HTR-8/SVneo (cell line): ENCODE data around the gene FBXL14.
"Not testable (repeated sequence)": the region's sequence is repeated elsewhere in the genome, so short reads cannot be mapped to it uniquely, and the experiment has no call there.

Source experiments
- DNase-seq: peaks from one replicate; pipeline ENCODE4 v3.0.0; 2011; ENCODE audit warnings: low spot score, mixed read lengths; ENCODE audit not compliant: insufficient read length
- FAIRE-seq: peaks from 2 replicates; lab custom pipeline; 2011; peaks lifted over from hg19 to GRCh38; lab: Jason Lieb, UNC

Gene FBXL14

DNA sequence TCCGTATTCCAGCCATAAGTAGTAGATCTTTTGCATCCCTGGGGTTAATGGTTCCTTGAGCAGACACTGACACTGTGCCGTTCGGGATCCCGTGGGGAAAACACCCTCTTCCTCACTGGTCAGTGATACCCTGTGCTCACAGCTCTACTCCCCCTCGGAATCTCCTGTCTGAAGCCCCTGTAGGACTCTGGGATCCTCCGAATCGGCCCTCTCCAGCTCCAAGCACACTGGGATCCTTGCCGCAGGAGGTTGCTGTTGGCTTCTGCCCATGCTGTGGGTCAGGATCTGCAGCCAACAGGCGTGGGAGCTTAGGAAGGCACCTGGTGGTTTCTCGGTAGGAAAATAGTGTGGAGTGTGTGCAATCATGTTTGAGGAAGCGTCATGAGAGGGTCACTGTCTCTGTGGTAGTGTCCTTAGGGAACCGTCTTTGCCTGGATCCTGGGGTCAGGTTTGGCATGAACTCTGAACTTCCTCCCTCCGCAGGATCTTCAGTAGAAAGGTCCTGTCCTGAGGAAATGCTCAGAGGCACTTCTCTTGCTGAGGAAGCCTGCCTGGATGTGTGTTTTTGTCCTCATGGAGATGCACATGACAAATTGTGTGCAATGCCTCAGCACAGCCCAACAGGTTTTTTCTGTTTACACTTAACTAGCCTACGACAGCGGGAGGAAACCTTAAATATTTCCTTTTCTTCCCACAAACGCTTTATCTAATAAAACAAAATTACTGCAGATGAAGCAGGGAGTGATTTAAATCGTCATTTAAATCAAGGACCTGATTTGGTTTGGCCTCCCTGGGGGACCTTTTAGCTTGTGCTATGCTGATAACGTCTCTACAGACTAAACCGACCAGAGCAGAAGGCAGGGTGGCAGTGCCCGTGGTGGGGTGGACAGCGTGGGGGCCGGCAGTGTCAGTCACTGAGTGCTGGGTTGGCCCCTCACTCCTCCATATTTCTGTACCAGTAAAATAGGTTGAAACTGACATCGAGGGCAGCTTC lies 18.7 kb downstream of the FBXL14 start:
- DNase-seq (no peak), FAIRE-seq (peak; percentile 9)

DNA sequence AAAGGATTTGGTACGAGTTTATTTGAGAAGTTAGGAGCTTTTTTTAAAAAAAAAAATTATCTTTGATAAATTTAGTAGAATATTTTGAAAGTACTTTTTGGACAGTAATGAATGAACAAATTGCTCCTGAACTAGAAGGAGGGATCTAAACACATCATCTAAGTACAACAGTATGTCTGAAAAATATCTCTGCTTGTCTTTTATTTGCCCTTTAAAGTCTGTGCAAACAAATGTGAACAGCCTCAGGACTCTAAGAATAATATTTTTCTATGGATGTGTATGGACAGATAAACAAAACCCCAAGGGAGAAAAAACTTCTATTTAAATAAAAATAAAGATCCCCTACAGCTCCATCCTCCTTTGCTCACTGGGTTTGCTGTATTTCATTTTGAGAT lies 19.5 kb downstream of the FBXL14 start:
- DNase-seq (no peak), FAIRE-seq (no peak)

DNA sequence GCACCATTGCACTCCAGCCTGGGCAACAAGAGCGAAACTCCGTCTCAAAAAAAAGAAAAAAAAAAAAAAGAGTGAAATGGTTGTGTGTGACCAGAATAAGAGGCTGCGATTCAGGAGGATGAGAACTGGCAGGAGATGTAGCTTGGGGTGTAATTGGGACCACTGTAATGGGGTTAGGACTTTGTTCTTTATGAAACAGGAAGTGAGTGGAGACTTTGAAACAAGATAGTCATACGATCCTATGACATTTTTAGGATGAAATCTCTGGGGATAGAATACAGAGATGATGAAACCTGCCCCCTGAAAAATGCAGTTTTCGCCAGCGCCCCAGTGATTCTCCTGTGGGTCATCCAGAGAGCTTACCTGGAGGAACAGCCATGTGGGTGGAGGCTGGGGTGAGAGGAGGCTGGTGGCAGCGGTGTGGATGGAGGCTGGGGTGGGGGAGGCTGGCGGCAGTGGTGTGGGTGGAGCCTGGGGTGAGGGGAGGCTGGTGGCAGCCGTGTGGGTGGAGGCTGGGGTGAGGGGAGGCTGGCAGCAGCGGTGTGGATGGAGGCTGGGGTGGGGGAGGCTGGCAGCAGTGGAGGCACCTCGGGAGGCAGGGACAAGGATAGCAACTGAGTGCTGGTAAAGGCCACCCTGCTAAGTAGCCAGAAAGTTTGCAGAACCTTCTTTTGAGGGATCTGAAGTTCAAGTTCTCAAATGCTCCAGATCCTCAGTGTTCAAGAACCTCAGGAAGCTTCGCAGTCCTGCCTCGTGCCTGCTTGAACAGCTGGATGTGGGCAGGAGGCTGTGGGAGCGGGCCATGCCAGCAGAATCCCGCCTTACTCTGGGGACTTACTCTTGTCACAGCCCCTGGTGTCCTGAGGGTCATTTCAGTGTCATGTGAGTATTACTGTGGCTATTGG lies 20.2 kb downstream of the FBXL14 start:
- DNase-seq = no peak
- FAIRE-seq = peak; percentile 100

DNA sequence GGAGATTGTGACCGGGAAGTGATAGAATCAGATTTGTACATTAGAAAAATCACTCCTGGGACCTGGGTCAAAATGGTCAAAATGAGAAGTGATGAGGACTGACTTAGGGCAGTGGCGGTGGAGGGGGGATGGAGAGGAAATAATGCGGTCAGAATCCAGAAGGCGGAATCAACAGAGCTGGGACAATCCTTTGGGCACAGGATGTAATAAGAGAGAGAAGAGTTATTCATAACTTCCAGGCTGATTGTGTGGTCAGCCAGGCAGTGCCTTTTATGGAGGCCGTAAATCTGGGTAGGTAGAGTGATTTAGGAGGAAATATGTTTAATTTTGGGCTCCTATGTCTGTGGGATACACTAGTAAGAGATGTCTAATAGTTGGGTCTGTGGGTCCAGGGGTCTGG lies 21.6 kb downstream of the FBXL14 start:
- FAIRE-seq (no peak), DNase-seq (no peak)

DNA sequence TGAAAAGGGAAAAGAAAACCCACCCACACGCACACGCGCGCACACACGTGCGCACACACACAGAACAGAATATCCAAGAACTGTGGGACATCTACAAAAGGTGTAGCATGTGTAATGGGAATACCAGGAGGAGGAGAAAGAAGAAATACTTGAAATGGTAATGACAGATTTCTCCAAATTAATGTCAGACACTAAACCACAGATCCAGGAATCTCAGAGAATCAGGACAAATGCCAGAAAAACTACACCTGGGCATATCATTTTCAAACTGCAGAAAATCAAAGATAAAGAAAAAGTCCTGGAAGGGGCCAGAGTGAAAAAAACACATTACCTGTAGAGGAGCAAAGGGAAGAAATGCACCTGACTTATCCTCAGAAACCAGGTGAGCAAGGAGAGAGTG lies 26.5 kb downstream of the FBXL14 start:
- FAIRE-seq (no peak), DNase-seq (no peak)

DNA sequence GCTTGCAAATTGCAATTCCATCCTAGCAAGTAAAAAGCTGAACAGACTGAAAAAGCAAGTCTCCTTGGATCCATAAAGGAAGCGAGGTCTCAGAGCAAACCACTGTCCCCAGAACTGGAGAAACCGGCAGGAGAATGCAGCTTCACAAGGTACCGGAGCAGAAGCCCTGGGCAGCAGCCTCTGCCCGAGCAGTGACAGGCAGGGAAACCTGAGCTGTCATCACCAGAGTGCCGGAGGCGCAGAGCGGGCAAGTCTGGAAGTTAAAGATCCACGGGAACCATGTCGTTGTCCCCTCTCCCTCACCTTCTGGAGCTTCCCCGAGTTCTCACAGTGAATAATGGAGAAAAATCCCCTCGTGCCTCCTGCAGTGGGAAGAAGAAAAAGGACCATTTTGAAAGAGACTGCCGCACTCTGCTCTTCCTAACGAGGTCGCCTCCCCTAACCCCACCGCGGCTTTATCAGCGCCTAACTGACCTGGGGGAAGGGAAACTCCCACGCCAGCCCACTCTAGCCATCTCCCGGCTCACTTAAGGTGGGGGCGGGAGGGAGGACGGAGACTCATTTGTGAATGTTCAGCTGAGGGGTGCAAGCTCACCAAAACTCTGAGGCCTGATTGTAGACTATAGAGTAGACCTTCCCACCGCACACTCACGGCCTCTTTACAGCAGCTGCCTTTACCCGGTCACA lies 27.8 kb downstream of the FBXL14 start:
- DNase-seq = no peak
- no peak for FAIRE-seq

DNA sequence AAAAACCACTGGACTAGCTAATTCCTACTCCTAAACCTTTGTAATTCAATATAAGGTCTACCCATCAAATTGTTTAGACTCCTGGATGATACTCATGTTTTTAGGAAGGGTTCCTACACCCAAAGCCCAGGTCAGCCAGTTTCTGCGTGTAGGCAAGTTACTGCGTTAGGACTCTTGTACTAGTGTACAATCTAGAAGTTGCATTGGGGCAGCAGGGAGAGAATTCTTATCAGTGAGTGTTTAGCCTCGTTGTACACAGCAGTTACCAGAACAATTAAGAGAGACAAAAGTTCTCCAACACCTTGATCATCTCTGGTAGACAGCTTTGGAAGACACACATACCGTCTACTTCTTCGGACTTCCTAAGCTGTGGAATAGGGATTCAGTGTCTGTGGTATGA lies 29.2 kb downstream of the FBXL14 start:
- DNase-seq = no peak
- no peak for FAIRE-seq

DNA sequence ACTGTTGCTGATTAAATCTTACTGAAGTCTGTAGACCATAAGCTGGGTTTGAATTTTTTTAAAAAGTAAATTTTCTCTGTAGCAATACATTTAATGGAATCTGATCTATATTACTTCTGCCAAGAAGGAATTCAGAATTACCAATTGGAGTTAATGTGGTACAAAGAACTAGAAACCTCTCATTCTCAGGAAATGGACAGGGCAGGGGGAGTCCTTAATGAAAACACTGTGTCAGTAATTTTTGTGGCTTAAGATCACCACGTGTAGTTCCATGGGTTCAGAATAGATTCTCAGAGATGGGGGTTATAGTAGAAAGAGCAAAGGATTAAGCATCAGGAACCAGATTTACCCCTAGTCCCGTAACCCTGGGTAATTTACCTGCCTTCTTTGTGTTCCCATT lies 30.3 kb downstream of the FBXL14 start:
- FAIRE-seq = peak; percentile 49
- DNase-seq = no peak

DNA sequence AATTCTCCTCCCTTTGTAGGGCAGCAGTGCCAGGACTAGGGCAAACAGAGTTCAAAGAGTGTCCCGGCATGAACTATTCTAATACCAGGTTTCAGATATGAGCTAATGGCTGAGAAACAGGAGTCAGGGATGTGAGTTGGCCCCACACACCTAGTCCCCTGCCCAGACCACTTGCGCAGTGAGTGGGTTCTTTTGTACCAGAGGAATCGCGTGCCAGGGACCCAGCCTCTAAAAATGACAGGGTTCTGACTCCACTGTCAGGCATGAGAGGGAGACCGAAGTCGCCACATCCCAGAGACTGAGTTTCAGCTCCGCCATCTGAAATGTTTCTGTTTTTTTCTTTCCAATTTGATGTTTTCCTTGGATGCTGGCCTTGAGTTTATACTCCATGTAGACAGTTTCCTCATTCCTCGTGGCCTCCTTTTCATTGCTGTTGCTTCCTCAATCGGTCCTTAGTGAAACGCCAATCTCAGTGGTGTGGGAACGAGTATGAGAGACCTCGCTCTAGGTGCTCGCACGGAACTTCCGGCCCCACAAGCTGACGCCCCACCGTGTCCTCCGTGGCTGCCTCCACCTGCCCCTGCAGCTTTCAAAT lies 31.5 kb downstream of the FBXL14 start:
- FAIRE-seq (peak; percentile 65), DNase-seq (no peak)

DNA sequence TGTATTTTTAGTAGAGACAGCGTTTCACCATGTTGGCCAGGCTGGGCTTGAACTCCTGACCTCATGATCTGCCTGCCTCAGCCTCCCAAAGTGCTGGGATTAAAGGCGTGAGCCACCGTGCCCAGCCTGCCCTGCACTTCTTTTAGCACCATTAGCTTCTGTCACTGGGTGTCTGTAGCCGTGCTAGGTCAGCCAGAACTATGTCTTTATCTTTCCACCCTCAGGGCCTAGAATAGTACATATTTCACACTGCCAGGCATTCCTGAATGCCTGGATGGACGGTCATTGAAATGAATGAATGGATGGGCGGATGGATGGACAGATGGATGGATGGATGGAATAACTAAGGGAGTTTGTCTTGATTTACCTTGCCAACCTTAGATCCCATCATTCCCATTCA lies 33.7 kb downstream of the FBXL14 start:
- peak; percentile 82 for FAIRE-seq

DNA sequence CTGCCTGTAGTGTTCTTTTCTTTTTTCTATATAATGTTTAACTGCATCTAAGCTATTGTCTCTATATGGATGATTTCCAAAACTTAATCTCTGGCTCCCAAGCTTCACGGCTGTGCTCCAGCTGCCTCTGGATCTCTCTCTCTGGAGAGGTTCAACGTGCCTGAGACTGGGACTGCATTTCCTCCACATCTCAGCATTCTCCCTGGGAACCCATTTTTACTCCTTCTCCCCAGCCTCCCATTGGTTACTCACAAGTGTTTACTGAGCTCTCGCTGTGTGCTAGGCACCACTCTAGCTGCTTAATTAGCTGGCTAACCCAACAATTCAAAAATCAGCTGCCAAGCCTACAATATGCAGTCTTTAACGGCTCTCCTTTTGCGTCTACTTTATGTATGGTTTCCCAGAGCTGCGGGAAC lies 34.7 kb downstream of the FBXL14 start:
- FAIRE-seq (peak; percentile 79), DNase-seq (no peak)

More for the DNA sequence above, 33.7 kb downstream of the FBXL14 start:
- no peak for DNase-seq

DNA sequence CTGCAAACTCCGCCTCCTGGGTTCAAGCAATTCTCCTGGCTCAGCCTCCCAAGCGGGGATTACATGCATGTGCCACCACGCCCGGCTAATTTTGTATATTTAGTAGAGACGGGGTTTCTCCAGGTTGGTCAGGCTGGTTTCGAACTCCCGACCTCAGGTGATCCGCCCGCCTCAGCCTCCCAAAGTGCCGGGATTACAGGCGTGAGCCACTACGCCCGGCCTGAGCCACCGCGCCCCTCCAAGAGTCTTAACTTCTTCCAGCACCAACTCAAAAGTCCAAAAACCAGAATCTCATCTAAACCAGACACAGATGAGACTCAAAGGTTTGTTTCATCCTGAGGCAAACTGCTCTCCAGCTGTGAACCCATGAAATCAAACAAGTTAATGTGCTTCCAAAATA lies 36.3 kb downstream of the FBXL14 start:
- FAIRE-seq = not testable (repeated sequence)

DNA sequence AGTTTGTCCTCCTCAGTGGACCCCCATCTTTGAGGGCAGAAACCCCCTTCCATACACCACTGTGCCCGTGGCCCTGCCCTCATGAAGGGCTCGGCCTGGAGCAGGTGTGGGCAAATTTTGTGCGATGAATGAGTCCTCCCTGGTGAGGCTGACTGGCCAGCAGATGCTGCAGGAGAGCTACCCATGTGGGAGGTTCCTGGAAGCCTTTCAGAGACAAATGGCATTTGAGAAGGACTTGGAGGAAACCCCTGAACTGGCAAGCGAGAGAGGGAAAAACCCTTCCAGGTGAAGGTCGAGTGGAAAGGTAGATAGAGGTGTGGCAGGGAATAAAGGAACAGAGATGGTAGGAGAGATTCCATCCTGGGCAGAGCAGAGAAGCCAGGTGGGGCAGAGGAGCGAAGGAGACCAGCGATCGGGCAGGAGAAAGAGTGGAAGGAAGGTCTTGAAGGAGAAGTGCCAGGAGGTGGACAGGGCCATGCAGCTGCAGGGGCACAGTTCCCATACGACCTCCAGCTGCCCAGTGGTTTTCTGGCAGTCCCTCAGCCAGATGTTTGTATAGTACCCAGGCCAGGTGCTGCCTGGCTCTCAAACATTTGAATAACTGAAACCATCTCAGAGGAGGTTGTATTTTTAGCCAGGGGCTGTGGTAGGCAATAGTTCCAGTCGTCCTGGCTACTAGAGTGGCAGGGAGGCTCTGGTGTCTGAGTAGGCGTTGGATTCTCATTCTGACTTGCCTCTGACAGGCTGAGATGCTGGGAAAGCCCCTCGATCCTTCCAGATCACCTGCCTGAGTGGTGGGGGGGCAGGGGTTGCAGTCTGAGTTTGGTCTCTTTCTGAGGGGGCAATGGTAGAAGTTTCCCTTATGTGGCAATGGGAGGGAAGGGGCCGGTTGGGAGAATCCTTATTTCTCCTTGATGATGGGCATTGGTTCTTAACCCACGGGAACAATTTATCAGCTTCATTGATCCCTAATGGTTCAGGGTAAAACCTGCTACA lies 40.1 kb downstream of the FBXL14 start:
- DNase-seq = no peak
- FAIRE-seq = peak; percentile 23

More for the DNA sequence above, 36.3 kb downstream of the FBXL14 start:
- DNase-seq = not testable (repeated sequence)

DNA sequence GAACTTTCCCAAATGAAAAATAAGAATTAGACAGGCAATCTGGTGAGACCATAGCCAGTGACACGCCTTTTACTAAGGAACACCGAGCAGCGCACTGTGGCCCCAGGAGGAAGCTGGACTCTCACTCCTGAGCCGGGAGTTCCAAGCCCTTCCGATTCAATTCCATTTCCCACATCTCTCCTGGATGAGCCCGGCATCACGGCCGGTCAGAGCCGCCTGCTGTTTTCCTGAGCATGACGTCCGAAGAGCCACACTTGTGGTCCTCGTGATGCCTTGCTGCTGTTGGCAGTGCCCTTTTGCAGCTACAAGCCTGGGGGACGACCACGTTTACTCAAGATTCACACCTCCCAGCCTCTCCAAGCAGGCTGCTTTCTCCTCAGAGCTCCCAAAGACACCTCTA lies 40.8 kb downstream of the FBXL14 start:
- no peak for DNase-seq
- FAIRE-seq = no peak

DNA sequence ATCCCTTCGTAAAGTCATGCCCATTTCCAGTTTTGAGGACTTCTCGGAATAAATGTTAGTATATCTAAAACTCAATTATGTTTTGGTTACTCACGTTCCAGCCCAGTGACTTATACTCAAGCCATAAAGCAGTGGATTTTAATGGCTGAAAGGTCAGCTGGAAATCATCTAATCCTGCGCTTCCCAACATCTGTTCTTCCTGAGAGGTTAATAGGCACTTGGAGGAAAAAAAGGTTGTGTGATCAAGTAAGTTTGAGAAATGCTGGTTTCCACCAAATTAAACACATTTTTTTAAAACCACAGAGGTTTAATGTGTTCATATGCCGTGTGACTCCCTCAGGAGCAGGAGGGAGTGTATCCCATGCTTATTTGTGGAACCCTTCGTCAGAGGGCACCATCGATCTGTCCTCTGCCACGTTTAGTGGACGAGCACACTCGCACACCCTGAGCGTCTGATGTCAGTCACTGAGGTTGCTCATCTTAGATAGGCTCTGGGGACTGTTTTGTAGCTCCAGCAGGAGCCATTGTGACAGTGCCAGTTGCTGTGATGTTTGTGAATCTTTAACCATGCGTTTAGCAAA lies 41.4 kb downstream of the FBXL14 start:
- FAIRE-seq = peak; percentile 68

DNA sequence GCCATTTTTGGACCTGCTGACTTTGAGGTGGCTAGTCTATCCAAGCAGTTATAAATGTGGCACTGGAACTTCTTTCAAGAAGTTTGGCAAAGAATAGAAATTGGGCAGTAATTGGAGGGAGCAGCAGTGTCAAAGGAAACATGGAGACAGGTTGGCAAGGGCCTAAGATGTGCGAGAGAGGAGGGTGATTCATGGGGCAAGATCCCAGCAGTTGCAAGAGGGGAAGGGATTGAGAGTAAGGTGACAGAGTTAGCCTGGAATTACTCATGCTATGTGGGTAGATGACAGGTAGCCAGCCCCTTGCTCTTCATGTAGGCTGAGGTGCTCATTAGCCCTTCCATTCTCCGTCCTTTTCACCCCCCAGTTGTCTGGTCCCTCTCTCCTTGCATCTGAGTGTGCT lies 42.2 kb downstream of the FBXL14 start:
- DNase-seq (no peak), FAIRE-seq (peak; percentile 26)

More for the DNA sequence above, 41.4 kb downstream of the FBXL14 start:
- DNase-seq = no peak

DNA sequence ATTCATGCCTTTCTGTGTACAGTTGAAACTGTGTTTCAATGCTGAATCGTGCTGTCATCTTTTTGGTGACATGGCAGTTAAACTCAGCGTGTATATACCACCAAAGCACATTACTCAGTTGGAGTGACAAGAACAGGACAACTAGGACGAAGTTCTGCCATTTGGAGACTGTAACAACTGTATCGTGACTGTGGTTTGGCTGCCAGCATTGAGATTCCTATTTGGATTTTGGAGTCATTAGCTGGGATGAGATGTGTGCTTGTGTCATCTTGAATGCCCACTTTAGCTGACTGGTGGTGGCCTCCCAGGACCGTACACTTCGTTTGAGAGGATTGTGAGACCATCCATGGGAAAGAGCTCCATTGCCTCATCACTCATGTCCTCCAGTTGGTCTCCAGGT lies 42.9 kb downstream of the FBXL14 start:
- no peak for DNase-seq
- FAIRE-seq = peak; percentile 94

DNA sequence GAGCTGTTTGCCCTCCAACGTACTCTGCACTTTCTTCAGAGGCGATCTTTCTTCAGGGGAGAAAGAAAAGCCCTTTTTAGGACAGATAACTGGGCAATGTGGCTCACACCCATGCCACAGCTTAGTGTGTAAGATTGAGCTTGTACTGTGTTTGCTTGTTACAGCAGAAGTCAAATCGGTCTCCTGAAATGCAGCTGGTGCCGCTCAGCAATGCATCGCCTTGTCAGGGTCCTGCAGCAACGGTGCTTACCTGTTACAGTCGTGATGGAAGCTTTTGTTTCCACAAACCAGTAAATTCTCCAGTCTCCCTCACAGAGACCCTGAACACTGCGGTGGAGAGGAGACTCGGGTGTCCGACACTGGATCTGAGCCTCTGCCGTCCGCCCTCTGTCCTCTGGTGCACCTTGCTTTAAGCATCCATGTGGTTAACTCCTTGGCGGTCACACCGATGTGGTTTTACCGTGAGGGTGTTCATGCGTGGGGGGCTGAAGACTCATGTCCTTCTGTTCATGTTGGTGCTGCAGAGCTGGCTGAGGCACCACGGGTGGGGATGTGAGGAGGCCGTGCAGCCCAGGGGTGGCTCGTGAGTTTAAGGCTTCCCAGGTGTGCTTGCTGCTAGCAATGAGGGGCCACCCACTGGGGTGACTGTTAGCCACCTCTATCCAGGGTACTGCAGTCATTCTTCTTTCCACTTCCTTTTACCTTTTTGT lies 47.3 kb downstream of the FBXL14 start:
- DNase-seq (no peak), FAIRE-seq (peak; percentile 73)
